NCI-H1436 (cell line): ENCODE measurements around the gene GSK3B.

Experiments used
- DNase-seq: peaks from one replicate; lab custom pipeline; 2025; lab: John Stamatoyannopoulos, UW

GSK3B gene

GRCh38 chr3:119817071-119817470, 277.2 kb downstream of the GSK3B start:
- no peak for DNase-seq

GRCh38 chr3:119815716-119816115, 278.5 kb downstream of the GSK3B start:
- DNase-seq = no peak

DNA sequence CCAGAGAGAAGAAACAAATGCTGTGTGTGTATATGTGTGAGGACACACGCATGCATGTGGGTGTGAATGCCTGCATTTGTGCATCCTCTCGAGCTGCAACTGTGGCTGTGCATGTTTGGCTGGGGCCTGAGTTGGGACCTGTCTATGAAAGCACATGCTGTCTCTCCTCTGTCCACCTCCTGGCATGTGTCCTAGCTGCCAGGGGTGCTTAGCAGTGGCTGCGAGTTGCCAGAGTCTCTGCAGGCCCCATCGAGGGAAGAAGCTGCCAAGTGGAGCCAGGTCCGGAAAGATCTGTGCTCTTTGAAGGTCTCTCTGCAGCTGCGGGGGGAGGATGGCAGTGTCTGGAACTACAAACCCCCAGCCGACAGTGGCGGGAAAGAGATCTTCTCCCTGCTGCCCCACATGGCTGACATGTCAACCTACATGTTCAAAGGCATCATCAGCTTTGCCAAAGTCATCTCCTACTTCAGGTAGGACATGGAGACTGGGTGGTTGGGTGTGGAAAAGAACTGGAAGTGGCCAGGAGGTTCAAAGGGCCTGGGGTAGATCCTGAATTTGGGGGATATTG, 281.7 kb downstream of the GSK3B start:
- no peak for DNase-seq

DNA sequence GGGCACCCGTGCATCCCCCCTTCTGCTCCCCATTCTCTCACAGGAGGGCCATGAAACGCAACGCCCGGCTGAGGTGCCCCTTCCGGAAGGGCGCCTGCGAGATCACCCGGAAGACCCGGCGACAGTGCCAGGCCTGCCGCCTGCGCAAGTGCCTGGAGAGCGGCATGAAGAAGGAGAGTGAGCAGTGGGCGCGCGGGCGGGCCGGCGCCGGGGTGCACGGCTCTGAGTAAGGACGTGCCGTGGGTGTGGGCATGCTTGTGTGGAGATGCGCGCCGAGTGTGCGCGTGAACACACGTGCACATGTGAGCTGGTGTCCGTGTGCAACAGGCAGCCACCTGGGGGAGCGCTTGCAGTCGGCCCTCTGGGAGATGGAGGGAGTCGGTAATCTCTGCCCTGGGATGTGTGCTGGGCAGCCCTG, 284.2 kb downstream of the GSK3B start:
- DNase-seq = peak; percentile 19

- DNase-seq = no peak
These were observed 284.8 kb downstream of the GSK3B start for GRCh38 chr3:119809249-119810017.

DNA sequence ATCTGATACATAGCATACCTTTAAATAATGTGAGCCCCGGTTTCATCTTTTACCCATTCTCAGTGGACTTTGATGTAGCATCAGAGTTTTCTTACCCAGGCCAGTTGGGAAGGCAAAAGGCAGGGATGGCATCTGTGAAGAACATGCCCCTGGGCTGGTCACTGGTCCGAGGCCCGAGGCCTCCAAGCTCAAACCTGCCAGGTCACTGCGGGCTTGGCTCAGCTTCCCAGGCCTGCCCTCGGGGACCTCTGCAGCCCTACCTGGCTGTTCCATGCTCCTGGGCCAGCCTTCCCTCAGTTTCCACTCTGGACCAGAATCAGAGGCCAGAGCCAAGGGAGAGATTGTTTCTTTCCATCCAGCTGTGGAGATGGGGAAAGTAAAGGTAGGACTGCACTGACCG, 285.4 kb downstream of the GSK3B start:
- no peak for DNase-seq

DNA sequence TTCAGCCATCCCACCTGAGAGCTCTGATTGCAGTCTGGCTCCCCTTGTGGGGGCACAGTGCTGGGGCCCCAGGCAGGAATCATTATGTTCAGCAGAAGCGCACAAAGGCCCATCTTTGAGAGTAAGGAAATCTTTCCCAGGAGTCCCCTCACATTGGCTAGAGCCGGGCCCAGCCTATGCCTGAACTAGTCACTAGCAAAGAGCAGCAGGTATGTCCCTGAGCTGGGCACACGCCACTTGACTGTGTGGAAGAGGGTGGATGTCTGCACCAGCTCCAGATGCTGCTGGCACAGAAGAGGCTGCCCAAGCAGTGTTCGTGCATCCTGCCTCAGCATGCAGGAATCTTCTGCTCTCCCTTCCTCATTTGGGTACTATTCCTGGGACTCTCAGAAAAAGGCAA, 286.0 kb downstream of the GSK3B start:
- DNase-seq = no peak

- no peak for DNase-seq
These were observed 293.4 kb downstream of the GSK3B start for GRCh38 chr3:119800844-119801243.

- DNase-seq = no peak
These were observed 297.5 kb downstream of the GSK3B start for GRCh38 chr3:119796785-119797184.

GRCh38 chr3:119796368-119796767, 297.9 kb downstream of the GSK3B start:
- DNase-seq = no peak

DNA sequence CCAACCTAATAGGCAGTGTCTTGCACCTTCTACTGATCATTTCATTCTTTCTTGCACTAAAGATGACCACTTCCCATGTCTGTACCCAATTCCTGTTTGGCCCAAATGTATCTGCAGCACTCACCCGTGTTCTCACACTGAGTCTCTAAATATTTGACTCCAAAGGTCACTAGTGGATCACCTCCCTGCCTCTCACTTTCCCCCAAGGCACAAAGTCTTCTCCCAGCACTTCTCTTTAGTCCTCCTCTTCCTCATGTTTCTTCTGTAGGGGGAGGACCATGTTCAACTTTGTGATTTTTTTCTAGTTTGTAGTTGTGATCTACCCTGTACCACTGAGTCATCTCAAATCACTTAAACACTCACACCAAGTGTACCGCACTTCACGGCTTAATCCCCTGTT, 298.4 kb downstream of the GSK3B start:
- no peak for DNase-seq

GRCh38 chr3:119794971-119795612, 299.2 kb downstream of the GSK3B start:
- no peak for DNase-seq

DNA sequence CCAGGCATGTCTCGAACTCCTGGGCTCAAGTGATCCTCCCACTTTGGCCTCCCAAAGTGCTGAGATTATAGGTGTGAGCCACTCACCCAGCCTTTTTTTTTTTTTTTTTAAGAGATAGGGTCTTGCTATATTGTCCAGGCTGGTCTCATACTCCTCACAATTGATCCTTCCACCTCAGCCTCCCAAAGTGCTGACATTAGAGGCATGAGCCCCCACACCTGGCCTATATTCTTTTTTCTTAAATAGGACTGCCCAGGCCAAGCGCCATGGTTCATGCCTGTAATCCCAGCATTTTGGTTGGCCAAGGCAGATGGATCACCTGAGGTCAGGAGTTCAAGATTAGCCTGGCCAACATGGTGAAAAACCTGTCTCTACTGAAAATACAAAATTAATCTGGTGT, 299.8 kb downstream of the GSK3B start:
- no peak for DNase-seq

DNA sequence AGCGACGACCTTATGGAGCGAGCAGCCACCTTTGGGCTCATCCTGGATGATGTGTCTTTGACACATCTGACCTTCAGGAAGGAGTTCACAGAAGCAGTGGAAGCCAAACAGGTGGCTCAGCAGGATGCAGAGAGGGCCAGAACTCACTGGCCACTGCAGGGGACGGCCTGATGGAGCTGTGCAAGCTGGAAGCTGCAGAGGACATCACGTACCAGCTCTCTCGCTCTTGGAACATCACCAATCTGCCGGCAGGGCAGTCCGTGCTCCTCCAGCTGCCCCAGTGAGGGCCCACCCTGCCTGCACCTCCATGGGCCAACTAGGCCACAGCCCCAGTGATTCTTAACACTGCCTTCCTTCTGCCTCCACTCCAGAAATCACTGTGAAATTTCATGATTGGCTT, 302.0 kb downstream of the GSK3B start:
- DNase-seq = no peak

DNA sequence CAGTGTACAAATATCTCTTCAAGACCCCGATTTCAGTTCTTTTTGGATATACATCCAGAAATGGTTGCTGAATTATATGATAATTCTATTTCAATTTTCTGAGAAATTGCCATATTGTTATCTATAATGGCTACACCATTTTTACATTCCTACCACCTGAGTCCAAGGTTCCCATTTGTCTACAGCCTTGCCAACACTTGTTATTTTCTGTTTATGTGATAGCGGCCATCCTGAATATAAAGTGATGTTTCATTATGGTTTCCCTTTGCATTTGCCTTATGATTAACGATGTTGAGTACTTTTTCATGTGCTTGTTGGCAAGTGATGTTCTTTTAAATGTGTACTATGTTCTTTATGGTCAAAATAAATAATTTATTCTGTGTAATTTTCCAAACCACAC, 303.9 kb downstream of the GSK3B start:
- DNase-seq = no peak

DNA sequence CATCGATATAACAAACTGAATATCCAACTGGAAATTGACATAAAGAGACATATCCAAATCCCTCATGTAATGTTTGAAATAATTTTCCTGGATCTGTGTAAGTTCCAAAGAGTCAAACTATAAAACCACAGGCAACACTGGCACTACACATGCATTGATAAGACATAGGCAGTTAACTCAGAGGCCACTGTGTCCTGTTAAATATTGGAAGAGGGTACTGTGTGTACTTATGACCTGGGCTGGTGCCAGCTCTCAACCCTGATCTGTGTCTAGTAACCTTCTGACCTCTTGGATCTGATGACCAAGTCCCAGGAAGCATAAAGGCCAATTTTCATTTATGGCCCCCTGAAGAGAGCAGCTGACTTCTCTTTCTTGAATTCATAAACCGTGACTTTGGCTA, 307.8 kb downstream of the GSK3B start:
- no peak for DNase-seq

GRCh38 chr3:119783883-119784282, 310.4 kb downstream of the GSK3B start:
- DNase-seq = no peak

GRCh38 chr3:119783255-119783654, 311.0 kb downstream of the GSK3B start:
- no peak for DNase-seq

- DNase-seq = no peak
These were observed 311.8 kb downstream of the GSK3B start for GRCh38 chr3:119782460-119782859.

DNA sequence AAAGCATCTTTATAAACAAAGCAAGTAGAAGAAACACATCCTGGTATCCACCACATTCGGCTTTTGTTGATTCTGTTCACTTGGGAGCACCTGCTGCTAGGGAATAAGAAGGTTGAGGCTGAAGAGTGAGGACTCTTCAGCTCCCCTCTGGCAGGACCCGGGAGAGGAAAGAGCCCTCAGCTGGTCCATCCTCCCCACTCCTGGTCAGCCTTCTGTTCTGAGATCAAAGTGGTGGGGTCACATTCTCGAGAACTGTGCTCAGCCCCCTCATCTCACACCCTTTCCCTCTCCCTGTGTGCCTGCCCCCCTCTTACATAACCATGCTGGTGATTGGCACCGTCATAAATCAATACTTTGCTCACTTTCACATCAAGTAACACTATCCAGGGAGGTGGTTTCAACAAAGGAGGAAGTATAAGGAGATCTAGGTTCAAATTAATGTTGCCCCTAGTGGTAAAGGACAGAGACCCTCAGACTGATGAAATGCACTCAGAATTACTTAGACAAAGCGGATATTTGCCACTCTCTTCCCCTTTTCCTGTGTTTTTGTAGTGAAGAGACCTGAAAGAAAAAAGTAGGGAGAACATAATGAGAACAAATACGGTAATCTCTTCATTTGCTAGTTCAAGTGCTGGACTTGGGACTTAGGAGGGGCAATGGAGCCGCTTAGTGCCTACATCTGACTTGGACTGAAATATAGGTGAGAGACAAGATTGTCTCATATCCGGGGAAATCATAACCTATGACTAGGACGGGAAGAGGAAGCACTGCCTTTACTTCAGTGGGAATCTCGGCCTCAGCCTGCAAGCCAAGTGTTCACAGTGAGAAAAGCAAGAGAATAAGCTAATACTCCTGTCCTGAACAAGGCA, 312.7 kb downstream of the GSK3B start, which contains the start of gene NR1I2:
NR1I2 (plus strand) TSS at position 772 of the 869 bp plus-strand sequence.
- DNase-seq = no peak

- no peak for DNase-seq
These were observed 314.4 kb downstream of the GSK3B start for GRCh38 chr3:119779731-119780383.

GRCh38 chr3:119778811-119779210, 315.4 kb downstream of the GSK3B start:
- no peak for DNase-seq
